ENCODE measurements around the gene WDR7.

DNA sequence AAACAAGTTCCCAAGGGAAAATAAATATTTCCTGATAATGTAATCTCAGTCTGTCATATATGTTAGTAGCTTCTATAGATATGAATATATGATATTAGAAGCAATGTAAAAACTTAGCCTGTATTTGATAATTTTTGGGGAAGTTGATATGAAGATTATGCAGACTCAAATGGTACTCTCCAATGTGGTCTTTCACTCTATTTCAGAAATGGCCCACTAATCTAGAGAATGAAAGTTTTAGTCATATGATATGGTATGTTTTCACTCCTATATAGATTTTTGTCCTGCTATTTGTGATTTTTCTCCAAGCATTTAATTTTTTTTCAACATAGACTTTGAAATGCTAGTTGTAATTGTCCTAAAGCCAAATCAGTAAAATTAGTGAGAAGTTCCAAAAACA, 259.1 kb downstream of the WDR7 start:
- TF ChIP-seq CHCHD3 (CRISPR knock-in tag; IDR thresholded peaks at IDR 0.05): no peak
- no peak for TF ChIP-seq HMG20A (CRISPR knock-in tag; conservative IDR thresholded peaks at IDR 0.05)
- no peak for TF ChIP-seq MAFK (IDR thresholded peaks at IDR 0.05; ENCODE audit: low read length)
- TF ChIP-seq SAFB (IDR thresholded peaks at IDR 0.05; ENCODE audit: borderline replicate concordance, low read depth, low read length): no peak
- TF ChIP-seq ZNF232 (CRISPR knock-in tag; IDR thresholded peaks at IDR 0.05): no peak
- TF ChIP-seq ZNF143 (CRISPR knock-in tag; IDR thresholded peaks at IDR 0.05): no peak
- no peak for TF ChIP-seq KDM2B (CRISPR knock-in tag; IDR thresholded peaks at IDR 0.05)
- TF ChIP-seq POLR2AphosphoS5 (IDR thresholded peaks at IDR 0.05; ENCODE audit: control insufficient read depth, insufficient read depth, low read depth, low read length): no peak
- no peak for TF ChIP-seq HDAC6 (IDR thresholded peaks at IDR 0.05; ENCODE audit: low read depth, low read length)

Data from K562 (cell line).